ENCODE data around the gene DLEC1.

- no peak for TF ChIP-seq CTCF (IDR thresholded peaks at IDR 0.05; ENCODE audit: insufficient read depth, low read length, poor library complexity, severe bottlenecking)
- no peak for TF ChIP-seq EZH2phosphoT487 (conservative IDR thresholded peaks at IDR 0.05; ENCODE audit: low read length)
Measured at GRCh38 chr3:38143511-38143910, 104.5 kb downstream of the DLEC1 start.

Measured in SU-DHL-6 (cell line).